ENCODE results near the gene SYN1.
A peak's percentile ranks its signal among the peaks of the same experiment; 100 is the strongest.

Gene SYN1

DNA sequence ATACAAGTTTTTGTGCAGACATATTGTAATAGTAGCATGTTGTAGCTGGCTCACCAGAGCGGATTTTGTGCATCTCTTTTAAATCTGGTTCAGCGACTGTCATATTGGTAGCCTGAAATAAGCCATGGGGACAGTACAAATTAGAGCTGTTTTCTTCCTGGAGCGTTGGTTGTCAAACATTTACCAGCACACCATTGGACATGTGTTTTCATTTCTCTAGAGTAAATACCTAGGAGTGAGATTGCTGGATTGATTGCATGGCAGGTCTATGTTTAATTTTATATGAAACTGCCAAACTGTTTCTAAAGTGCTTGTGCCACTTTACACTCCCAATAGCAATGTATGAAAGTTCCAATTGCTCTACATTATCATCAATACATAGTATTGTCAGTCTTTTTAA is 61.2 kb downstream of the SYN1 start:
- no peaks in the 10 kb centered on the region for H3K9me2 ChIP-seq (replicated peaks; ENCODE audit: insufficient read depth, low read length)
- H3K36me3 ChIP-seq (ENCODE audit: low read length), result no peaks in the 10 kb centered on the region
- no peak overlapping the region for H3K27ac ChIP-seq (ENCODE audit: low read depth, low read length)
- TF ChIP-seq EZH2phosphoT487 (conservative IDR thresholded peaks at IDR 0.05; ENCODE audit: low read length), result no peak
- TF ChIP-seq, protein P1, sequence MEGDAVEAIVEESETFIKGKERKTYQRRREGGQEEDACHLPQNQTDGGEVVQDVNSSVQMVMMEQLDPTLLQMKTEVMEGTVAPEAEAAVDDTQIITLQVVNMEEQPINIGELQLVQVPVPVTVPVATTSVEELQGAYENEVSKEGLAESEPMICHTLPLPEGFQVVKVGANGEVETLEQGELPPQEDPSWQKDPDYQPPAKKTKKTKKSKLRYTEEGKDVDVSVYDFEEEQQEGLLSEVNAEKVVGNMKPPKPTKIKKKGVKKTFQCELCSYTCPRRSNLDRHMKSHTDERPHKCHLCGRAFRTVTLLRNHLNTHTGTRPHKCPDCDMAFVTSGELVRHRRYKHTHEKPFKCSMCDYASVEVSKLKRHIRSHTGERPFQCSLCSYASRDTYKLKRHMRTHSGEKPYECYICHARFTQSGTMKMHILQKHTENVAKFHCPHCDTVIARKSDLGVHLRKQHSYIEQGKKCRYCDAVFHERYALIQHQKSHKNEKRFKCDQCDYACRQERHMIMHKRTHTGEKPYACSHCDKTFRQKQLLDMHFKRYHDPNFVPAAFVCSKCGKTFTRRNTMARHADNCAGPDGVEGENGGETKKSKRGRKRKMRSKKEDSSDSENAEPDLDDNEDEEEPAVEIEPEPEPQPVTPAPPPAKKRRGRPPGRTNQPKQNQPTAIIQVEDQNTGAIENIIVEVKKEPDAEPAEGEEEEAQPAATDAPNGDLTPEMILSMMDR (IDR thresholded peaks at IDR 0.05; ENCODE audit: insufficient read depth, low read length, poor library complexity, severe bottlenecking), result no peak
- H3K27me3 ChIP-seq (ENCODE audit: low read length), result no peaks in the 10 kb centered on the region
- H2AFZ ChIP-seq (ENCODE audit: low read depth, low read length, severe bottlenecking), result no peak overlapping the region
- no peaks in the 10 kb centered on the region for H4K20me1 ChIP-seq (ENCODE audit: low read depth, low read length)
- H3K4me2 ChIP-seq (ENCODE audit: low read depth, low read length, poor library complexity, severe bottlenecking), result no peak overlapping the region
- H3K4me3 ChIP-seq (ENCODE audit: insufficient read depth, low read length, poor library complexity, severe bottlenecking), result no peak overlapping the region
- H3K9me3 ChIP-seq (ENCODE audit: insufficient read depth, low read length), result no peaks in the 10 kb centered on the region
- H3K9ac ChIP-seq (ENCODE audit: low read length), result no peak overlapping the region
- H3K79me2 ChIP-seq (ENCODE audit: insufficient read depth, low read length), result peaks cover 15% of the 10 kb centered on the region
- H3F3A ChIP-seq (ENCODE audit: insufficient read depth), result peaks cover 4% of the 10 kb centered on the region; the same call in 1 of the 2 replicates

DNA sequence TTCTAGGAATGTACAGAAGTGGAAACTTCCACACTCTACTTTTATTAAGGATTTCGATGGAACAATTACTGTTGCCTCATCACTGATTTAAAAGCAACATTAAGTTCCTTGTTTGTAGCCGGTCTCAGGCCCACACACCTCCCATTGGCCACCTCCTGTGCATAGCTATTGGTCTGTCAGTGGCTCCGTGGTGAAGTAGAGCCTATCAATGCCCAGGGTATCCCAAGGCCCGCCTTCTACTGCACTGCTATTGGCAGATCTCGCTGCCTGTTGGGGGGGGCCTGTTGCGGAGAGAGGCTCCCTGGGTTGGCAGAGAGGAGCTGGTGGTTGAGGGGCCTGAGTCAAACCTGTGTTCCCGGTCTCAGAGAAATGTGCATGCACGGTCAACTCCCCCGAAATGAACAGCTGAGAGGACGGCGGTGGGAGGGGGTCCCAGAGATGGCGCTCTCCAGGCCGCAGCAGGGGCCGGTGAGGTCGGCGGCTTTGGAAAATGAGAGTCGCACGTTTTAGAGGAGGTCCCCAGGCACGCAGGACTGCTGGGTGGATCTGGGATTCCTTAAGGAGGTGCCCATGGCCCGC is 63.5 kb downstream of the SYN1 start:
- H4K20me1 ChIP-seq (ENCODE audit: low read depth, low read length), result no peaks in the 10 kb centered on the region

DNA sequence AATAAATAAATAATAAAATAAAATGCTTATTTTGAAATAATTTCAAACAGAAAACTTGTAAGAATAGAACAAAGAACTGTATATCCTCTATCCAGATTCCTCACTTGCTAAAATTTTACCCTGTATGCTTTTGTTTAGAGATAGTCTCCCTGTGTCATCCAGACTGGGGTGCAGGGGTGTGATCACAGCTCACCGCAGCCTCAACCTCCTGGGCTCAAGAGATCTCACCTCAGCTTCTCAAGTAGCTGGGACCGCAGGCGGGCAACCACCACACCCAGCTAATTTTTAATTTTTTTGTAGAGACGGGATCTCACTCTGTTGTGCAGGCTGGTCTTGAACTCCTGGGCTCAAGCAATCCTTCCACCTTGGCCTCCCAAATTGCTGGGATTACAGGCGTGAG is 76.2 kb downstream of the SYN1 start:
- H3K27ac ChIP-seq (ENCODE audit: low read depth, low read length), result no peak overlapping the region
- H3K9me3 ChIP-seq (ENCODE audit: insufficient read depth, low read length), result no peaks in the 10 kb centered on the region
- H3F3A ChIP-seq (ENCODE audit: insufficient read depth), result no peaks in the 10 kb centered on the region
- H3K4me2 ChIP-seq (ENCODE audit: low read depth, low read length, poor library complexity, severe bottlenecking), result no peak overlapping the region
- H2AFZ ChIP-seq (ENCODE audit: low read depth, low read length, severe bottlenecking), result no peak overlapping the region
- no peaks in the 10 kb centered on the region for H3K36me3 ChIP-seq (ENCODE audit: low read length)
- H3K9ac ChIP-seq (ENCODE audit: low read length), result no peak overlapping the region
- TF ChIP-seq EZH2phosphoT487 (conservative IDR thresholded peaks at IDR 0.05; ENCODE audit: low read length), result no peak
- TF ChIP-seq, protein P1 (IDR thresholded peaks at IDR 0.05; ENCODE audit: insufficient read depth, low read length, poor library complexity, severe bottlenecking), result no peak
- no peak overlapping the region for H3K4me3 ChIP-seq (ENCODE audit: insufficient read depth, low read length, poor library complexity, severe bottlenecking)
- H4K20me1 ChIP-seq (ENCODE audit: low read depth, low read length), result no peaks in the 10 kb centered on the region
- H3K27me3 ChIP-seq (ENCODE audit: low read length), result no peaks in the 10 kb centered on the region
- H3K9me2 ChIP-seq (replicated peaks; ENCODE audit: insufficient read depth, low read length), result no peaks in the 10 kb centered on the region
- H3K79me2 ChIP-seq (ENCODE audit: insufficient read depth, low read length), result no peaks in the 10 kb centered on the region

More for the DNA sequence above, 63.5 kb downstream of the SYN1 start:
- peak overlapping the region; percentile 48 for H3K27ac ChIP-seq (ENCODE audit: low read depth, low read length)
- peak overlapping the region; percentile 58 for H3K4me3 ChIP-seq (ENCODE audit: insufficient read depth, low read length, poor library complexity, severe bottlenecking)
- H2AFZ ChIP-seq (ENCODE audit: low read depth, low read length, severe bottlenecking), result no peak overlapping the region
- peak overlapping the region; percentile 73 for H3K9ac ChIP-seq (ENCODE audit: low read length)
- H3K9me2 ChIP-seq (replicated peaks; ENCODE audit: insufficient read depth, low read length), result no peaks in the 10 kb centered on the region
- peak overlapping the region; percentile 70 for H3K4me2 ChIP-seq (ENCODE audit: low read depth, low read length, poor library complexity, severe bottlenecking)
- TF ChIP-seq EZH2phosphoT487 (conservative IDR thresholded peaks at IDR 0.05; ENCODE audit: low read length), result no peak
- TF ChIP-seq, protein P1 (IDR thresholded peaks at IDR 0.05; ENCODE audit: insufficient read depth, low read length, poor library complexity, severe bottlenecking), result no peak
- H3F3A ChIP-seq (ENCODE audit: insufficient read depth), result peaks cover 4% of the 10 kb centered on the region; the same call in 1 of the 2 replicates
- H3K27me3 ChIP-seq (ENCODE audit: low read length), result no peaks in the 10 kb centered on the region
- no peaks in the 10 kb centered on the region for H3K36me3 ChIP-seq (ENCODE audit: low read length)
- H3K79me2 ChIP-seq (ENCODE audit: insufficient read depth, low read length), result no peaks in the 10 kb centered on the region; the same call in 1 of the 2 replicates
- no peaks in the 10 kb centered on the region for H3K9me3 ChIP-seq (ENCODE audit: insufficient read depth, low read length)

Data from SU-DHL-6 (cell line).